Measurements from ENCODE around the gene ADGRG2. TPM values are rescaled to one million over a fixed set of nuclear protein-coding genes. Genes with fewer than 3 reads are reported as not detected.
"Not testable (repeated sequence)": the region's sequence is repeated elsewhere in the genome, so short reads cannot be mapped to it uniquely, and the experiment has no call there.

ADGRG2 gene
- total RNA-seq, 1 experiment from 2014 or later = 0.22 TPM

DNA sequence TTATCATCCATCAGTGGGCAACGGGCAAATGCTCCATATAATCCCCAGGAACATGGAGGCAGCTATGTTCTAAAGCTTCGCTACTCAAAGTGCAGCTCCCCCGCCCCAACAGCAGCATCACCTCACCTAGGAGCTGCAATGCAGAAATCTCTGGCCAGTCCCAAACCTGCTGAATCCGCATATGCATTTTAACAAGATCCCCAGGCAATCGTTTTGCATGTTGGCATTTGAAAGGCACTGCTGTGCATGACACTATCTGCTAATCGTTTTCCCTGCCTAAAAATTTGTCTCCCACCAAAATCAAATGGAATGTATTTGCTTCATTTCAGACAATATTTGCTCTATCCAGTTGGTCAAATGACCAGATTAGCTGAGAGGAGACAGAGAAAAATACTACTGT is 15.2 kb downstream of the ADGRG2 start:
- Histone ChIP-seq H3K27ac (no peak overlapping the region), H3K4me1 (no peaks in the 10 kb centered on the region), H3K4me3 (no peak overlapping the region), H3K36me3 (no peaks in the 10 kb centered on the region), H3K27me3 (no peaks in the 10 kb centered on the region), H3K9me3 (replicated peaks) (no peaks in the 10 kb centered on the region)
- DNase-seq = no peak

DNA sequence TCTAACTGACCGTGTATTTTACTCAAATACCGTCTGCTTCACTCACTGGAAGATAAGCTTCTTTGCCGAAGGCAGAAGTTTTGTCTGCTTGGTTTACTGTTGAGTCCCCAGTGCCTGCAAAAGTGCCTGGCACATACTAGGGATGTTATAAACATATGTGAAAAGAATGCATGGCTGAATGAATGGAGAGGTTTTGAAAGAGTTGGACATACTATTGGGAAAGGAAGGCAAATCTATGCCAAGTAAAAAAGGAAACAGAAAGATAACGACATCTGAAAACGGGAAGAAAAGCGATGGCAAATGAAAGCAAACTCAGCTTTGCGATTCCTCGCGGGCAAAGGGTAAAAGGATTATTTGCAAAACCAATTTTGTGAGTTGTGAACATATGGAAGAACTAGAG is 21.7 kb downstream of the ADGRG2 start:
- Histone ChIP-seq H3K4me1 (no peaks in the 10 kb centered on the region), H3K27ac (no peak overlapping the region), H3K4me3 (no peak overlapping the region), H3K36me3 (no peaks in the 10 kb centered on the region), H3K27me3 (no peaks in the 10 kb centered on the region), H3K9me3 (replicated peaks) (no peaks in the 10 kb centered on the region)
- no peak for DNase-seq

DNA sequence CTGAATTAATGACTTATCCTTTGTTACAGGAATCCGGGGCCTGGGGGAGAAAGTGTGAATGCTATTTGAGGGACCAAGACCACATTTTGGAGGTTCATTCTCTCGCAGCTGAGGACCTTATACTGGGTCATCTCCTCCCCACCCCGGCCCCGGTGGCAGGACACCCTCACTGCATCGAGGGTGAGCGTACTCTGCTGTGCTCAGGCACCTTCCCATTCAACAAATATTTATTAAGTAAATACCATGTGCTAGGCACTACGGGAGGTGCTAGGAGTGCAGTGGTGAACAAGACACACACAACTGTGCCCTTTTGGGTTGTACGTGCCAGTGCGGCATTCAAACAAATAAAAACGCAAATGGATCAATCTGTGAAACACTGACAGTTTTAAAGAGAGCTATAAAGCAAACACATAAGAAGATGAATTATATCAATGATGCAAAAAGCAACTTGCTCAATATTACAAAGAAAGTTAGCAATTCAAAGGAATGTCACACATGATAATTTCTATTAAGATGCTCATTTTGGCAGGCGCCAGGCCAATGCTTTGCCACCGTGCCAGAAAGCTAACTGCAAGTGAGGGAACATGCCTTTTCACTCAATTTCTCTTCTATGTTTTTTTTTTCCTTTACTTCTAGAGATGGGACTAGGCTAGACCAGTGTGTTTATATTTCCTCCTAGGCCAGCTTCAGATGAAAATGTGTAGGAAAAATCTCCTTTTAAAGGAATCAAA is 24.6 kb downstream of the ADGRG2 start:
- Histone ChIP-seq H3K9me3 (replicated peaks) (no peaks in the 10 kb centered on the region), H3K27ac (no peak overlapping the region), H3K4me3 (no peak overlapping the region), H3K4me1 (no peaks in the 10 kb centered on the region), H3K36me3 (no peaks in the 10 kb centered on the region), H3K27me3 (no peaks in the 10 kb centered on the region)
- no peak for DNase-seq

DNA sequence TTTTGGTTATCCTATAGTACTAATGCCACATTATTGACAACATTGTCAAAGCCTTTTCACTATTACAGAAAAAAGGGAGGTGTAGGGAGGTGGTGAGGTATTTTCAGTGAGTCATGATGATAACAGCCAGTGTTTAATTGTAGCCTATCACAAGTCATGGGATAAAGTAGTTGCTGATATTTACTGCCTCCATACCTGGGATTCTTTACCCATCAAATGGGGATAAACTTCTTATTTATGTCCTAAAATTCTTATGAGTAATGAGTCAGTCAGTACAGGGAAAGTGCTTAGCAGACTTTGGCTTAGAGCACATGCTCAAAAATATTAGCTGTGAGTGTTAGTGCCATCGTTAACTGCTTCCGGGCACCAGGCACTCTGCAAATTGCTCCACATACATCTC is 25.7 kb downstream of the ADGRG2 start:
- H3K27ac ChIP-seq = no peak overlapping the region

DNA sequence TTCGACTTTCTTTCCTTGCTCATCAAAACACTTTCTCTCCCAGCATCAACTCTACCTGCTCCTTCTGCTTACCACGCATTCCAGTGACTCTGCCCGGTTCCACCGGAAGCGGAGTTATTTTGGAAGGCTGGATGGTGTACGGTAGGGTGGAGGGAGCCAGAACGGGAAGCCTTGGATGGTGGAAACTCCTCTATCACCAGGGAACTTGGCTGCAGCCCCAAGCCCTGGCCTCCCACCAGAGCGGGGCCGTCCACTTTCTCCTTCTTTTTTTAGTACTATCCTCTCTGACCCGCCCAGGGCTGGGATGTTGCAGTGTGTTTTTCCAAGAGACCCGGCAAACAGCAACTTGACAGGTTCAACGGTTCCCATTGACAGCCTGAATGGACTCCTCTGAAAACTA is 27.6 kb downstream of the ADGRG2 start:
- Histone ChIP-seq H3K9me3 (replicated peaks) (no peaks in the 10 kb centered on the region), H3K36me3 (no peaks in the 10 kb centered on the region), H3K4me3 (no peak overlapping the region), H3K27ac (no peak overlapping the region), H3K27me3 (no peaks in the 10 kb centered on the region), H3K4me1 (no peaks in the 10 kb centered on the region)
- no peak for DNase-seq

More for the DNA sequence above, 25.7 kb downstream of the ADGRG2 start:
- H3K27me3 ChIP-seq = no peaks in the 10 kb centered on the region
- no peaks in the 10 kb centered on the region for H3K9me3 ChIP-seq (replicated peaks)
- H3K36me3 ChIP-seq = no peaks in the 10 kb centered on the region
- no peak overlapping the region for H3K4me3 ChIP-seq
- H3K4me1 ChIP-seq = no peaks in the 10 kb centered on the region
- DNase-seq = no peak

DNA sequence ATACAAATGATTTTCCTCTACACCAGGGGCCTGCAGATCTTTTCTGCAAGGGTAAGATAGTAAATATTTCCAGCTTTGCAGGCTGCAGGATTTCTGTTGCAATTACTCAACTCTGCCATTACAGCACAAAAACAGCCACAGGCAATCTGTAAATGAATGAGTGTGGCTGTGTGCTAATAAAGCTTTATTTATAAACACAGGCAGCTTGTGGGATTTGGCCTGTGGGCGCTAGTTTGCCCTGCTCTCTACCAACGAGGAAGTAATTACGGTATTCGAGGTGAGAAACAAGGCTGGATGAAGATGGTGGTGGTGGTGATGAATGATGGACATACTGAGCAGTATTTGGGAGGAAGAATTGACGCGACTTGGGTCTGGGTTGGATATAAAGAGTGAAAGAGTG is 30.7 kb downstream of the ADGRG2 start:
- Histone ChIP-seq H3K4me1 (no peaks in the 10 kb centered on the region), H3K9me3 (replicated peaks) (no peaks in the 10 kb centered on the region), H3K27me3 (no peaks in the 10 kb centered on the region), H3K4me3 (no peak overlapping the region), H3K27ac (no peak overlapping the region), H3K36me3 (no peaks in the 10 kb centered on the region)
- DNase-seq = no peak

DNA sequence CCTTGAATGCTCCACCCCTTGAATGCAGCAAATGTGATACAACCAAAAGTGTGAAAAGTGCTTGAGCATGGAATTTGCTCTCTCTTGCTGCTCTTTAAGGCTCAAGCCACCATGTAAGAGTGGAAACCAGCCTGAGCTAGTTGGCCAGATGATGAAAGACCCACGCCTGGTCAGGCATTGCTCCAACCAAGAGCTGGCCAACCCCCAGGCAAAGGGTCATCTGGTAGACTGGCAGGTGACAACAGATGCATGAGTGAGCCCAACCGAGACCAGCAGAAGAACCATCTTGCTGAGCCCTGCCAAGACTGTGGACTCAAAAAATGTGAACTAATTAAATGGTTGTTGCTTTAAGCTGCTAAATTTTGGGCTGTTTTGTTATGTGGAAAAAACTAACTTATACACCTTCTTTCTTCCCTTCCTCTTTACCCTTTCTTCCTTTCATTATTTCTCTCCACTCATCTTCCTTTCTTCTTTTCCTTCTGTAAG is 32.7 kb downstream of the ADGRG2 start:
- Histone ChIP-seq H3K4me3 (no peak overlapping the region), H3K9me3 (replicated peaks) (no peaks in the 10 kb centered on the region), H3K4me1 (no peaks in the 10 kb centered on the region), H3K27me3 (no peaks in the 10 kb centered on the region), H3K27ac (no peak overlapping the region), H3K36me3 (no peaks in the 10 kb centered on the region)
- DNase-seq = no peak

DNA sequence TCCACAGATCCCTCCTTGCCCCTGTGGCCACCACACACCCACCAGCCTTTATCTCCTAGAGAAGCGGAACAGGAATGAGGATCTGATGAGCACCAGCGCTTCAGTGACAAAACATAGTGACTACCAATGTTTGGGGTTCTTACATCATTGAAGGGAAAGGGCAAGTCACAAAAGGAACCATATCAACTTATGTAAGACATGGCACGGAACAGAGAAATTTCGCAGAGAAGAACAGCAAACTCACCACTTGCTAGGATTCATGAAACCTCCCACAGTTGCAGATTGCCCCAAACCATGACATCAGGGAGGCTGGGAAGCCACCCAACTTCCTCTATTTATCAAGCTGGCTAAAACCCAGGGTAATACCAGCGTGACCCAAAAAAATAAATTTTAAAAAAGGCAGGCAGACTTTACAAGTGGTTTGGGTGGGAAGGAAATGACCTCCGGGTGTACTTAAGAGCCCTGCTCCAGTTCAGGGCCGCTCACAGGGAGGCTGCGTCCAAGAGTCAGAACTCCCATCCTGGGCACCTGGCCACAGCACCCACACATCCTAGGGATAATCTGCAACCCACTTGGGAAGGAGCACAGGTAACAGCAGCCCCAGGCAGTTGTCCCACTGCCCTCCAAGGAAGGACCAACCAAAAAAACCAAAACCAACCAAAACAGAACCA is 36.0 kb downstream of the ADGRG2 start:
- Histone ChIP-seq H3K4me3 (no peak overlapping the region), H3K4me1 (no peaks in the 10 kb centered on the region), H3K27me3 (no peaks in the 10 kb centered on the region), H3K27ac (no peak overlapping the region), H3K9me3 (replicated peaks) (no peaks in the 10 kb centered on the region), H3K36me3 (no peaks in the 10 kb centered on the region)
- no peak for DNase-seq

DNA sequence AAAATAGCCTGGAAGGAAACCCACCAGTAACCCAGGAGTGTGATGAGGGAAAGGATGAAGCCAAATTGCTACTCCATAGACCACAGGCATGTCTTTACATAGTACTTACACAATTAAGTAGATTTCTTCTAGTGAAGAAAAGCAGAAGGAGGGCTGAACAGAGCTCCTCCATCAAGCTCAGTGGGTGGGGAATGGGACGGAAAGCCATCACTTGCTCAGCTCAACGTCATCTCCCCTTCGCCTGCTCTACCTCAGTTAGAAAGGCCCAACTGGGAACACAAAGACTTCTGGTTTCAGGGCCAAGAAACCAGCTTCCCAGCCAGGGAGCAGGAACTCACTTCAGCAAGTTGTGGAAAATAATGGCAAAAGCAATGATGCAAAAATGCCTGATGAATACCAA is 36.6 kb downstream of the ADGRG2 start:
- Histone ChIP-seq H3K4me1 (no peaks in the 10 kb centered on the region), H3K4me3 (no peak overlapping the region), H3K9me3 (replicated peaks) (no peaks in the 10 kb centered on the region), H3K27me3 (no peaks in the 10 kb centered on the region), H3K36me3 (no peaks in the 10 kb centered on the region), H3K27ac (no peak overlapping the region)
- DNase-seq = no peak

DNA sequence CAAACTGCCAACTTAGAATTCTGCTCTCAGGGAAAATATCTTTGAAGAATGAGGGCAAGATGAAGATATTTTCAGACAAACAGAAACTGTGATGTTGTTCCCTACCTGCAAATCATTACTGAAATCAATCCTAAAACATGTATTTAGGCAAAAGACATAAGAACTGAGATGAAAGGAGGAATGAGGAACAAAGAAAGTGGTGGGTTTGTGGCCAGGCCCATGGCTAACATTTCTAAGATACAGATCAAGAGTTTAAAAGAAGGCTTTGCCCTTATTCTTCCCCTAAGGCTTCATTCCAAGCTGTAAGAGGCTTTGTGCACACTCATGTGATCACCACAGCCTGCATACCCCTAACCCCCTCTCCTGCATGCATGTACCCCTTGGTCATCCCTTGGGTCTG is 46.5 kb downstream of the ADGRG2 start:
- DNase-seq = no peak
- Histone ChIP-seq H3K27ac (no peak overlapping the region), H3K36me3 (no peaks in the 10 kb centered on the region), H3K4me3 (no peak overlapping the region), H3K9me3 (replicated peaks) (no peaks in the 10 kb centered on the region), H3K4me1 (no peaks in the 10 kb centered on the region), H3K27me3 (no peaks in the 10 kb centered on the region)

DNA sequence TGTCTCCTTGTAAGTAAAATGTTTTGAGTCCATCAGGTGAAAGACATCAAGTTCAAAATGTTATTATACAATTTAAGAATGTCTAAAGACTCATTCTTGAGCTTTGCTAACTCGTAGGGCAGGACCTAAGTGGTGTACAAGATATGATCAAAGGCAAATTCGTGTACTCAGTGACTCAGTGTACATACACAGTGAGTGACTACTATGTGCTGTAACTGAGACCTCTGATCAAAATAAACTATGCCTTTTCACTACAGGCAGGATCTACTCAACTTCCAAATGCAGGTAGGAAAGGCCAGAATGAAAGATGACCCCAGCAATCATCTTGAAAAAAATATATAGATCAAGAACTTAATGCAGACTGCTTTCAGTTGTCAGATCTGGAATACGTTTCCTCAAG is 49.9 kb downstream of the ADGRG2 start:
- no peak for DNase-seq
- Histone ChIP-seq H3K4me1 (no peaks in the 10 kb centered on the region), H3K9me3 (replicated peaks) (no peaks in the 10 kb centered on the region), H3K36me3 (no peaks in the 10 kb centered on the region), H3K4me3 (no peak overlapping the region), H3K27ac (no peak overlapping the region), H3K27me3 (no peaks in the 10 kb centered on the region)

DNA sequence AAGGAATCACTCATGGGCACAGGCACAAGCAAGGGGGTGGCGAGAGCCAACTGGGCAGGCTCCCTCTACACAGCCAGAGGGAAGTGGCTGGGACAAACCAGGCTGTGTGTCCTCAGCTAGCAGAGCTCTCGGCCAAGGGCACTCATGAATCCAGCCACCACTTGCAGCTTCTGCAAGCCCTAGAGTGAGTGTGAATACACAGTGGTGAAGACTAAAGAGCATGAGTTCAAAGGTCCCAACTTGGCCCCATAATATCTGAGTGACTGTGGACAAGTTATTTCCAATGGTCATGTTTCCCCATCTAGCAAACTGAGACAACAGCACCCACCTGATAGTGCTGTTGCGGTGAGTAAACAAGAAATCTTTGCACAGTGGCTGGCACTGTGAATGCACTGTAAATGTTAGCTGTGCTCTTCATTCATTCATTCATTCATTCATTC is 51.7 kb downstream of the ADGRG2 start:
- Histone ChIP-seq H3K4me3 (no peak overlapping the region), H3K4me1 (no peaks in the 10 kb centered on the region), H3K9me3 (replicated peaks) (no peaks in the 10 kb centered on the region), H3K36me3 (no peaks in the 10 kb centered on the region), H3K27me3 (no peaks in the 10 kb centered on the region), H3K27ac (no peak overlapping the region)
- DNase-seq = no peak

DNA sequence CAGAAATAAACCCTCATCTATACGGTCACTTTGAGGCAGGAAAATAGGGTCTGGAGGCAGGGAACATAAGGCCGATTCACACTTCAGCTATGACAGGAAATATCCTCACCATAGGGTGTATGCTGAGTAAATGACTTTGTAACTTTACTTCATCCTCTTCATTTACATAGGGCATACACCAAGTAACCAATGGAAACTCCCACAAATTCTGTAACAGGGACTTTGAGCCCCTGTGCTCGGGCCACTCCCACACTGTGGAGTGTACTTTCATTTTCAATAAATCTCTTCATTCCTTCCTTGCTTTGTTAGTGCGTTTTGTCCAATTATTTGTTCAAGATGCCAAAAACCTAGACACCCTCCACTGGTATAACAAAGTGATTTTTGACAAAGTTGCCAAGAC is 55.3 kb downstream of the ADGRG2 start:
- H3K27me3 ChIP-seq; H3K36me3 ChIP-seq; H3K9me3 ChIP-seq (replicated peaks); H3K4me3 ChIP-seq; H3K27ac ChIP-seq; DNase-seq: not testable (repeated sequence)
- peaks cover 11% of the 10 kb centered on the region for H3K4me1 ChIP-seq

DNA sequence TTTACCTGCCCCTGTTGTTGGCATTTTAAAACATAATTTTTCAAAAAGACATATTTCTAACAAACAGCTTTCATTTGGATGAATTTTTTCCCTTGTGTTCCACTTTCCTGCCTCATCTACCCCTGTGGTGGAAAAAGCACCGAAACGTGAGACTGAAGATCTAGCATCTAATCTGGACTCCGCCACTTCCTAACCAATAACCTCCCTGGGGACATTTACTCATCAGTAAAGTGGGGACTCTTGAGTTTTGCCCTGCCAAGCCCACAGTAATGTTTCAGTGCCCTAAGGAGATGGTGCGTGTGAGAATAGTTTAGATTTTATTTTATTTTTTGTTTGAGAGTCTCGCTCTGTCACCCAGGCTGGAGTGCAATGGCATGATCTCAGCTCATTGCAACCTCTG is 56.7 kb downstream of the ADGRG2 start:
- H3K36me3 ChIP-seq = no peaks in the 10 kb centered on the region
- peak in 1 of 2 experiments; percentile 11 for DNase-seq
- H3K4me1 ChIP-seq = peaks cover 11% of the 10 kb centered on the region
- H3K27me3 ChIP-seq = no peaks in the 10 kb centered on the region
- no peaks in the 10 kb centered on the region for H3K9me3 ChIP-seq (replicated peaks)
- H3K27ac ChIP-seq = no peak overlapping the region
- no peak overlapping the region for H3K4me3 ChIP-seq

DNA sequence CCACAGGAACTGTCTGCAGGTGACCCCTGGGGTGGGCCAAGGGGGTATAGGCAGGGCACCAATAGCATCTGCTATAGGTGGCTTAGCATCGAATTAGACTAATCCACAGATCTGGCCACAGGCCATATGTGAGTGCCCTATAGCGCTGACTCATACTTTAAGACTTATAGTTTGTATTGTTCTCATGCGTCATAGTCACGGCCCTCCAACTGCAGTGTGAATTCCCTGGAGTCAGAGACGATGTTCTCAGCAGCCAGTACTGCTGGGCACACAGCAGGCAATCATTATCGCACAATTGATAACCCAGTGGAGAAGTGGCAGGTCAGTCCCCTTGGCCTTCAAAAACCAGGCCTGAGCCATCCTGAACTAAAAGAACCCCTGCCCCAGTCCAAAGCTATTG is 58.1 kb downstream of the ADGRG2 start:
- Histone ChIP-seq H3K27me3 (no peaks in the 10 kb centered on the region), H3K9me3 (replicated peaks) (no peaks in the 10 kb centered on the region), H3K4me1 (peaks cover 11% of the 10 kb centered on the region), H3K36me3 (no peaks in the 10 kb centered on the region), H3K27ac (no peak overlapping the region), H3K4me3 (no peak overlapping the region)
- peak; percentile 44 to 64 for DNase-seq

DNA sequence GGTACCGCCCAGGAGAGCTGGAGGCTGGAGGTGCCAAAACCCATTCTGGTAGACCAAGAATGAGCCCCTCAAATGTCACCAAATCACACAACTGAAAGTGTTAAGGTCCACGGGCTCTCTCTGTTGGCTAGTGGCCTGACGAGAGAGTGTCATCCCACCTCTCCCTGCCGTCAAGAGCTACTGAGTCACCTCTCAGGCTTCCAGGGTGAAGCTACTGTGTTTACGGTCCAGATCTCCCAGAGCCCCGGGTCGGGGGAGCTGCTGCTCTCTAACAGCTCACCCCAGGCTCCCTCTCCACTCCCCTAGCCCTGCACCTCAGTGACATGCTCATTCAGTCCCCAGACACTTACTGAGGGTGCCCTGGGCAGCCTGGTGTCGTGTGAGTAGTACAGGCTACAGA is 59.2 kb downstream of the ADGRG2 start:
- no peaks in the 10 kb centered on the region for H3K9me3 ChIP-seq (replicated peaks)
- no peaks in the 10 kb centered on the region for H3K27me3 ChIP-seq
- no peak for DNase-seq
- H3K4me3 ChIP-seq = no peak overlapping the region
- no peak overlapping the region for H3K27ac ChIP-seq
- H3K36me3 ChIP-seq = no peaks in the 10 kb centered on the region
- H3K4me1 ChIP-seq = peaks cover 11% of the 10 kb centered on the region

Data from SJCRH30 (cell line).